Measurements from ENCODE around the gene PPP2R5D. TPM values are rescaled to one million over a fixed set of nuclear protein-coding genes. Genes with fewer than 3 reads are reported as not detected.

PPP2R5D gene
- polyA plus RNA-seq, 1 experiment = 59.5 TPM

DNA sequence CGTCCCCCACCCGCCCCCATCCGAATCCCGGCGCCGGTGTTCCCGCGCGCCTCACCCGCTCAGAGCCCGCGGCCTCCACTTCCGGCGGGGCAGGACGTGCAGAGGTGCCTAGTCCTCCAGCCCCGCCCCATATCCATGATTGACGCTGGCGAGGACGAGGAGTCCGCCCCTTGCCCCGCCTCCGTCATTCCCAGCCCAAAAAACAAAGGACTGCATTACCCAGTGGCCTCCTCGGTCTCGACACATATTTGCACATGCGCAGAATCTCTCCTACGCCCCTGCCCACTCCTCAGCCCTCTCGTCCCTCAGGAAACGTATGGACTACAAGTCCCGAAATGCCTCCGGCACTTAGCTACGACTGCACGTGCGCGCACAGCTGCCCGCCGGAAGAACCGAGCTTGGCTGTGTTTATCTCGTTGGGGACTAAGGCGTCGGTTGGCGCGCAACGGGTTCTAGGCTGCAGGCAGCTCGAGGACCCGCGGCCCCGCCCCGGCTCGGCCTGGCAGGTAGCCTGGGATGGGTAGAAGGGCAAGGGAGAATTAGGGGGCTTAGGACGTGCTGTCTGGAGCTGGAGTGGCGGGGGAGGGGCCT is 29.6 kb downstream of the PPP2R5D start, which contains the start of the genes KLHDC3 and MEA1:
Gene KLHDC3, plus strand, starts transcription at position 407 of the 591 bp plus-strand sequence. CDS start 2,944 bp downstream, outside the sequence.
Gene MEA1, minus strand, starts transcription at position 104 of the 591 bp plus-strand sequence. CDS start 133 bp downstream, outside the sequence.
- ChIA-PET POLR2A (interaction anchor here (0.6 to 2.3 kb wide), 8 partner anchors 9 to 160 kb away, joined by 3 to 25 read pairs (median 5); partner anchors contain the start of genes CNPY3, CUL7 and PPP2R5D), CTCF (interaction anchor here (1.3 to 2.1 kb wide), 3 partner anchors 84 to 130 kb away, joined by 3 to 7 read pairs (median 6); partner anchors contain the start of gene CNPY3)
- H3K4me3 ChIP-seq (ENCODE audit: low read depth, low read length) = peak within 1 kb of the TSS; percentile 99
- no peaks in the 10 kb centered on the region; the same call in 1 of the 2 replicates for H3K9me3 ChIP-seq (ENCODE audit: control insufficient read depth, insufficient read depth, low read length)
- H3K27me3 ChIP-seq (ENCODE audit: control insufficient read depth, insufficient read depth, low read length) = no peaks in the 10 kb centered on the region
- peak; percentile 100 for DNase-seq (ENCODE audit: low read depth, low spot score)
- TF ChIP-seq, protein P1, sequence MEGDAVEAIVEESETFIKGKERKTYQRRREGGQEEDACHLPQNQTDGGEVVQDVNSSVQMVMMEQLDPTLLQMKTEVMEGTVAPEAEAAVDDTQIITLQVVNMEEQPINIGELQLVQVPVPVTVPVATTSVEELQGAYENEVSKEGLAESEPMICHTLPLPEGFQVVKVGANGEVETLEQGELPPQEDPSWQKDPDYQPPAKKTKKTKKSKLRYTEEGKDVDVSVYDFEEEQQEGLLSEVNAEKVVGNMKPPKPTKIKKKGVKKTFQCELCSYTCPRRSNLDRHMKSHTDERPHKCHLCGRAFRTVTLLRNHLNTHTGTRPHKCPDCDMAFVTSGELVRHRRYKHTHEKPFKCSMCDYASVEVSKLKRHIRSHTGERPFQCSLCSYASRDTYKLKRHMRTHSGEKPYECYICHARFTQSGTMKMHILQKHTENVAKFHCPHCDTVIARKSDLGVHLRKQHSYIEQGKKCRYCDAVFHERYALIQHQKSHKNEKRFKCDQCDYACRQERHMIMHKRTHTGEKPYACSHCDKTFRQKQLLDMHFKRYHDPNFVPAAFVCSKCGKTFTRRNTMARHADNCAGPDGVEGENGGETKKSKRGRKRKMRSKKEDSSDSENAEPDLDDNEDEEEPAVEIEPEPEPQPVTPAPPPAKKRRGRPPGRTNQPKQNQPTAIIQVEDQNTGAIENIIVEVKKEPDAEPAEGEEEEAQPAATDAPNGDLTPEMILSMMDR (IDR thresholded peaks at IDR 0.05; ENCODE audit: low read depth, low read length) = no peak
- peak within 1 kb of the TSS; percentile 57 for H3K27ac ChIP-seq (ENCODE audit: low read depth, low read length)

DNA sequence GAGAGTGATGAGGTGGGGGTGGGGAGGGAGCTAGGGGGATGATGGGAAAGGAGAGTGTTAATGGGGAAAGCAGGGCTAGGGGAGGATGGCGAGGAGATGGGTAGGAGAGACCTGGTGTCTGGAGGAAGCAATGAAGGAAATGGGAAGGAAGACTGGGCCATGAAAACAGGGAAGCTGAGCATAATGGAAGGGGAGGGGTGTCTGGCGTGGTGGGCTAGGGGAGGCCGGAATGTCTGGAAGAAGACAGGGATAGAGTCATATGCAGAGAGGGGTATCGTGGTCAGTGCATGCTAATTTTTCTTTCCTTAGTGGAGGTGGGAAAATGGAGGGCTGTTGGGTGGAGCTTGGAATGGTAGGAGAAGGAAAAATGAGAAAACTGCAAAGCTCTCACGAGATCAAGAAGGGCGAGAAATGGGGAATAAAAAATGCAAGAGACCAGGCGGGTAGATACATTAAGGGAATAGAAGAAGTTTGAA is 30.1 kb downstream of the PPP2R5D start:
- Histone ChIP-seq H3K9me3 (ENCODE audit: control insufficient read depth, insufficient read depth, low read length) (no peaks in the 10 kb centered on the region; the same call in 1 of the 2 replicates), H3K27ac (ENCODE audit: low read depth, low read length) (peak overlapping the region; percentile 57), H3K27me3 (ENCODE audit: control insufficient read depth, insufficient read depth, low read length) (no peaks in the 10 kb centered on the region), H3K4me3 (ENCODE audit: low read depth, low read length) (peak overlapping the region; percentile 99)
- TF ChIP-seq, protein P1 (IDR thresholded peaks at IDR 0.05; ENCODE audit: low read depth, low read length) = no peak
- ChIA-PET POLR2A (interaction anchor here (0.6 to 2.3 kb wide), 10 partner anchors 10 to 213 kb away, joined by 3 to 25 read pairs (median 4); partner anchors contain the start of genes CNPY3, CUL7 and PPP2R5D), CTCF (interaction anchor here (0.6 to 2.1 kb wide), 5 partner anchors 14 to 129 kb away, joined by 3 to 7 read pairs (median 4); partner anchors contain the start of gene CNPY3)
- no peak for DNase-seq (ENCODE audit: low read depth, low spot score)

DNA sequence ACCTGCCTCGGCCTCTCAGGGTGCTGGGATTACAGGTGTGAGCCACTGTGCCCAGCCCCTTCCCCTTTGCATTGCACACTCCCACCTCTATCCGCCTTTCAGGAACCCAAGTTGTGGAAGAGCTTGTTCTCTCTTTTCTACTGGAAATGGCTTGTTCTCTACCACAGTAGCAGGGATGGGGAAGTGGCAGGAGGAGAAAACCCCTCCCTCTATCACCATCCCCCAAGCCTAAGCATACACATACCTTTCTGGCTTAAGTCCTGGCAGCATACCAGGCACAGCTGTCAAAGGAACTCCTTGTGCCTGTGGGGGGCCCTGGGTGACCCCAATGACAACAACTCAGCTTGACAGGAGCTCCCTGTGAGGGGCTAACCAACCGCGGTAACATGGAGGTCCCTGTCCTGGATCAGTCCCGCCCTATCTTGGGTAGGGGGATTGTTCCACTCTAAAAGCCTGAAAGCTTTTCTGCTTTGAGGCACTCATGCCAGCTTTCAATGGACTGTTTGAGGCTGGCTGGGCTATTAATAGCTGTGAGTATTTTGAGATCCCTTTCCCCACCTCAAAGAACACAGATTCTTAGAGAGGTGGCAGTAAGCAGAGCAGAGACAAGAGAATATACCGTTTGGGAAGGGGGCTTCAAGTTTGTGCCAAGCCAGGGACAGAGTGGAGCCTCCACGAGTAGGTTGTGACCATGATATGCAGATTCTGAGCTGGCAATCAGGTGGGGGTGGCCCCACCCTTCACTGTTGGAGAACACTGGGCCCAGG is 32.0 kb downstream of the PPP2R5D start:
- CTCF ChIA-PET = interaction anchor here (1.0 kb wide), 1 partner anchor 14 kb away, joined by 3 read pairs; no protein-coding TSS in a partner anchor
- no peak for DNase-seq (ENCODE audit: low read depth, low spot score)
- POLR2A ChIA-PET = no interaction called here
- Histone ChIP-seq H3K9me3 (ENCODE audit: control insufficient read depth, insufficient read depth, low read length) (no peaks in the 10 kb centered on the region; the same call in 1 of the 2 replicates), H3K4me3 (ENCODE audit: low read depth, low read length) (no peak overlapping the region), H3K27ac (ENCODE audit: low read depth, low read length) (no peak overlapping the region), H3K27me3 (ENCODE audit: control insufficient read depth, insufficient read depth, low read length) (no peaks in the 10 kb centered on the region)
- TF ChIP-seq, protein P1 (IDR thresholded peaks at IDR 0.05; ENCODE audit: low read depth, low read length) = no peak

DNA sequence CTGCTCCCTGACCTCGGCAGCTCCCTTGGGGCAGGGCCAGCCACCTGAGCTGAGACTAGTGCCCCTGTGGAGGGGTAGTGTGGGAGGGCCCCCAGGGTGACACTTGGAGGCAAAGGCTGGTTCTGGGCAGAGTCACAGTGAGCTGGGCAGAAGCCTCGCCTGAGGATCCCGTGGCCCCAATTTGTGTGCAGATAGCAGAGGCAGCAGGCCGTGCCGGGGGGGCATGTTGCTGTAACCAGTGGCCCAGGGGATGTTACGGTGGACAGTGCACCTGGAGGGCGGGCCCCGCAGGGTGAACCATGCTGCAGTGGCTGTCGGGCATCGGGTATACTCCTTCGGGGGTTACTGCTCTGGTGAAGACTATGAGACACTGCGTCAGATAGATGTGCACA is 32.6 kb downstream of the PPP2R5D start:
- ChIA-PET CTCF (interaction anchor here (1.0 kb wide), 1 partner anchor 13 kb away, joined by 3 read pairs; no protein-coding TSS in a partner anchor), POLR2A (no interaction called here)
- Histone ChIP-seq H3K27me3 (ENCODE audit: control insufficient read depth, insufficient read depth, low read length) (no peaks in the 10 kb centered on the region), H3K27ac (ENCODE audit: low read depth, low read length) (no peak overlapping the region), H3K9me3 (ENCODE audit: control insufficient read depth, insufficient read depth, low read length) (no peaks in the 10 kb centered on the region; the same call in 1 of the 2 replicates), H3K4me3 (ENCODE audit: low read depth, low read length) (no peak overlapping the region)
- no peak for DNase-seq (ENCODE audit: low read depth, low spot score)
- TF ChIP-seq, protein P1 (IDR thresholded peaks at IDR 0.05; ENCODE audit: low read depth, low read length) = no peak

Measured in AG04450 (cell line).